IPS-20b (cell line): Measurements from ENCODE around the gene RGS12.

ENCODE experiments used
- H3K27ac ChIP-seq: one replicate; pipeline ENCODE4 v1.5.1; 2013; ENCODE audit warnings: low read length
- H3K27me3 ChIP-seq: 2 replicates; pipeline ENCODE4 v1.6.1; 2013; ENCODE audit warnings: mild to moderate bottlenecking, low read length, inconsistent platforms; ENCODE audit not compliant: insufficient read depth
- H3K36me3 ChIP-seq: 2 replicates; pipeline ENCODE4 v1.6.1; 2013; ENCODE audit warnings: low read depth, mild to moderate bottlenecking, inconsistent platforms, low read length, moderate library complexity; ENCODE audit not compliant: insufficient read depth
- H3K4me1 ChIP-seq: 2 replicates; pipeline ENCODE4 v1.6.1; 2013; ENCODE audit warnings: mild to moderate bottlenecking, control low read depth, inconsistent platforms, low read length, moderate library complexity; ENCODE audit not compliant: insufficient read depth
- H3K4me3 ChIP-seq: 2 replicates; pipeline ENCODE4 v1.5.1; 2013; ENCODE audit warnings: mild to moderate bottlenecking, low read length, inconsistent platforms
- H3K9ac ChIP-seq: 2 replicates; pipeline ENCODE4 v1.6.1; 2013; ENCODE audit warnings: low read depth, mild to moderate bottlenecking, inconsistent platforms, low read length, moderate library complexity
- H3K9me3 ChIP-seq: 2 replicates; pipeline ENCODE4 v1.6.1; 2013; ENCODE audit warnings: mild to moderate bottlenecking, low read depth, low read length, inconsistent platforms; ENCODE audit not compliant: insufficient read depth

RGS12 gene

DNA sequence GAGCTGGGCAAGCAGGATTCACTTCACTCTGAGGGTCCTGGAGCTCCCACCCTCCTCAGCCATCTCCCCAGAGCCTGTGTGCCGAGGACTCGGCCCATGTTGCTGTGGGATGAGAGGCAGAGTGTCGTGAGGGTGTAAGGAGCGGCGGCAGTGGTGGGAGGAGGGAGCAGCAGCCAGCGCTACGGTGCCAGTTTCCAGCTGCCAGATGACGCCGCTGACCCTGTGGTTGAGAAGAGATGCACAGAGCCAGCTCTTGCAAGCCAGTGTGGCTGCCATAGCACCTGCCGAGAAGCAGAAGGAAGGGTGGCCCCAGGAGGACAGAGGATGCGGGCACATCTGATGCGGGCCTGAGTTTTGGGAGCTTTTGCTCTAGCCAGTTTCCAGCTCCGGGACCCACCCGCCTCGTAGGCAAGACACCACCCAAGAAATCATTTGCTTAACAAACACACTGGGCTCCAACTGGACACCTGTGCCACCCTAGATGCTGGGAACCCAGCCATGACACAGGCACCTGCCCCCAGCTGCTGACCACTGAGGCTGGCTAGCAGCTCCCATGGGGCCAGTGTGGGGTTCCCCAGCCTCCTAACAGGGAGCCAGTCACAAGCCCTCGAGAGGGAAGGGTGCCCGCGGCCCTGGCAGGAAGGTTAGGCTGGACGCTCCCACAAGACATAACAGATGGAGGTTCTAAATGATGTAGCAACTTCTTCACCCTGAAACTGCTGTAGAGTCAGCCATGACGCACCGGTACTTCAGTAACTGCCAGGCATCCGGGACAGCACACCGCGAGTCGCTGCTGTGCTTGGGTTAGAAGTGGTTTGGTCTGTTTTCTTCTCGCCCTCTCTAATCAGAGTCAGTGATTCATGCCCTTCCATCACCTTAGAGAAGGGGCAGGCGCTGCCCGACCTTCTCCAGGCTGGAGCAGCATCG is 35.0 kb upstream of the RGS12 start:
- Histone ChIP-seq H3K9me3 (no peaks in the 10 kb centered on the region), H3K27me3 (no peaks in the 10 kb centered on the region), H3K4me3 (no peak overlapping the region), H3K9ac (no peak overlapping the region), H3K27ac (no peak overlapping the region), H3K4me1 (no peaks in the 10 kb centered on the region), H3K36me3 (no peaks in the 10 kb centered on the region)

DNA sequence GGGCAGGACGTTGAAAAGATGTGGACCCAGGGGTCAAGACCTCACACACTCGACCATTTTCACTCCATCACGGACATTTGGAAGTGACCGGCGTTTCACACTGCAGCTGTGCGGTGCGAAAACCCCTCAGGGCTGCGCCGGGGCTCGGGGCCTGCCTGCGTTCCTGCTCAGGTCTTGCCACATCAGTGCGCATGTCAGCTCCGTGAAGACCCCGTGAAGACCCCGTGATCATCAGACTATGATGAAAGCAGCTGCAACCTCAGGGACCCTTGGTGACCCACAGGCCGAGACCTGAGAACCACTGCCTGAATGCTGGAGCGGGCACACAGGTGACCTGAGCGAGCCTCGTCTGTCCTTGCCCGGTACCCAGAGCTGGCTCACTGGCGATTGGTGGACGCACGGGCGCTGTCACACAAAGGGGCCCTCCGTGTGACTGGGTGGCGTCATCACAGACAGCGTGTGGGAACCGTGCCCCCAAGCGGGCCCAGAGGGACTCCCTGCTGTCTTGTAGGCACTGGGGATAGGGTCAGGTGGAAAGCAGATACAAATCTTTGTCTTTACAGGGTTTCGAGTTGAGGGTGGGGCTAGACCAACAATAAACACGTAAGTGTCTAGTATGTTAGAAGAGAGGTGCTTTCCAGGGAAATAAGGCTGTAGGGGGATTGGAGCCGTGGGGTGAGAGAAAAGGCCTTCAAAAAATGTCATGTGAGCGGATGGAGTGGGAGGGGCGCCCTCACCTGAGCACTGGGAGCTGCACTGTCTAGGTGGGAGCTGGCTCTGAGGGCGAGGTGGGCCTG is 31.2 kb upstream of the RGS12 start:
- H3K4me3 ChIP-seq: no peak overlapping the region
- no peaks in the 10 kb centered on the region for H3K27me3 ChIP-seq
- H3K36me3 ChIP-seq: no peaks in the 10 kb centered on the region
- H3K9ac ChIP-seq: no peak overlapping the region
- no peaks in the 10 kb centered on the region for H3K9me3 ChIP-seq
- no peaks in the 10 kb centered on the region for H3K4me1 ChIP-seq
- no peak overlapping the region for H3K27ac ChIP-seq

DNA sequence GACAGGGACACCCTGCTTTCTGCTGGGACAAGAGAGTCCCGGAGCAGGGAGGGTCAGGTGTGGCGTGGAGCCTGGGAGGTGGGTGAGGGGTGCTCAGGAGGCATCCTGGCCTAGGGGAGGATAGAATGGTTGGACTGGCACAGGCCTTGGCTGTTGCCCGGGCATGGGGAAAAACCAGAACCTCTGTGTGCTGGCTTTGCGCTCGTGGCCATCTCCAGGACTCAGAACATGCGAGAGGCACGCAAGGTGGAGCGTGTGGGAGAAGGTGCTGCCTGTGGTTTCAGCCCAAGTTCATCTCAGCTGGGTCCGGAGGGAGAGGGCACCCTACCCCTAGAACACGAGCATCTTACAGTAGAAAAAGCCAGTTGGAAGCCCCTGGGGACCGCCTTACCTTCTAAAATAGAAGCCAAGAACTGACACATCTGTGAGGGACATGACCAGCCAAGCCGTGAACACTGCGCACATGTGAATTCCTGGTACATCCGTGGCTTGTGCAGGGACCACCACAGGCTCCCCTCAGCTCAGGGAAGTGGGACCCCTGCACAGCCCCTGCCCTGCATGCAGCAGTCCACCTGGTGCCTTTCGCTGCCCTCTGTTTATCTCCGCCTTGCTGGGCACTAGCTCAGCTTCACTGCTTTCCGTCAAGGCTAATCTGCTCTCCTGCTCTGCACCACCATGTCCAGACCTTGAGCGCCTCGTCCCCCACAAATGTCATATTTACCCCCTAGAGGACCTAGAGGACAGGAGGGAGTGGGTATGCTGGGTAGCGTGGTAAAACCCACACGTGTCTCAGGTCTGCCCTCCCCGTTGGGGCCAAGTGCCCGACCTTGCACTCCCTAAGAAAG is 30.4 kb upstream of the RGS12 start:
- Histone ChIP-seq H3K9me3 (no peaks in the 10 kb centered on the region), H3K4me3 (no peak overlapping the region), H3K9ac (no peak overlapping the region), H3K27ac (no peak overlapping the region), H3K4me1 (no peaks in the 10 kb centered on the region), H3K36me3 (no peaks in the 10 kb centered on the region), H3K27me3 (no peaks in the 10 kb centered on the region)

DNA sequence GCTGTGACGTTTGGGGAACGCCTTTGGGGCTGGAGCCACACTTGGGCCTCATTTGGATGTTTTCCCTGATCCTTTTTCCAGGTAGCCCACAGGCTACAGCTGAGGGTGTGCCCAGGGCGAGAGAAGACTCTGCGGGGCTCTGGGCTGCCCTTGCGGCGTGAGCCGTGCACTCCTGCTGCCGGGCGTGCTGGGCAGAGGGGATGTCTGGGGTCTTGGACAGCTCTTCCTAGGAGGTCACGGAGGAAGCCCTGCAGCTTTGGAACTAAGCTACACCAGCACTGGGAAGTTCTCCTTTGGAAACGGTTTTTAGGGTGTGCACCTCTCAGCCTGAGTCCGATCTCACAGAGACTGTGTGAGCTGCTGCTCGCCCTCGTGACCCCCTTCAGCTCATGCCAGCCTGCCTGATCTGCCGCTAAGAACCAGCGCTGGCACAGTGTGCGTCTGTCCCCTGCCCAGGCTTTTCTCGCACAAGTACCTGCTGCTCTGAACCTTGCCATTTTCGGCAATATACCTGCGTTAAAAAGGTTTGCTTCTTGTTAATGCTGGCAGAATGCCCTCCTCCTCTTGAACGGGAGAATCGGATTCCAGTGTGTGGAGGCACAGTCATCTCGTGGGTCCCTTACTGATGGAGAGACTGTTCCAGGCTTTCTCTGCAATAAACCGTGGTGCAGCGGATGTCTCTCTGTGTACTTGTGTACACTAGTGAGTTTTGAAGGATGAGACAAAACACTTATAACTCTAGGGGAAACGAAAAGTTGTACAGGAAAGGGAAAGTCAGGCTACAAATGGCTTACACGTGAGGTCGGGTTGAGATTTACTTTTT is 29.6 kb upstream of the RGS12 start:
- Histone ChIP-seq H3K27me3 (no peaks in the 10 kb centered on the region), H3K9ac (no peak overlapping the region), H3K4me3 (no peak overlapping the region), H3K27ac (no peak overlapping the region), H3K9me3 (no peaks in the 10 kb centered on the region), H3K36me3 (no peaks in the 10 kb centered on the region), H3K4me1 (no peaks in the 10 kb centered on the region)

DNA sequence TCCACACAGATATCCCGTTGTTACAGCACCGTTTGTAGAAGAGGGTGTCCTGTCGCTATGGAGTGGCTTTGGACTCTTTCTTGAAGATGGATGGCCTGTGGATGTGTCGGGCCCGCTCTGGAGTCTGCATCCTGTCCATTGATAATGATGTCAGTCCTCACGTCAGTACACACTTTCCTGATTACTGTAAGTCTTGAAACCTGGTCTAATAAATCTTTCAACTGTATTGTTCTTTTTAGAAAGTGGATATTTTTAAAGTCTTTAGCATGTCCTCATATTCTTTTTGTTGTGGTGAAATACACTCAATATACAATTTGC is 29.0 kb upstream of the RGS12 start:
- Histone ChIP-seq H3K9ac (no peak overlapping the region), H3K36me3 (no peaks in the 10 kb centered on the region), H3K9me3 (no peaks in the 10 kb centered on the region), H3K27ac (no peak overlapping the region), H3K27me3 (no peaks in the 10 kb centered on the region), H3K4me3 (no peak overlapping the region), H3K4me1 (no peaks in the 10 kb centered on the region)

DNA sequence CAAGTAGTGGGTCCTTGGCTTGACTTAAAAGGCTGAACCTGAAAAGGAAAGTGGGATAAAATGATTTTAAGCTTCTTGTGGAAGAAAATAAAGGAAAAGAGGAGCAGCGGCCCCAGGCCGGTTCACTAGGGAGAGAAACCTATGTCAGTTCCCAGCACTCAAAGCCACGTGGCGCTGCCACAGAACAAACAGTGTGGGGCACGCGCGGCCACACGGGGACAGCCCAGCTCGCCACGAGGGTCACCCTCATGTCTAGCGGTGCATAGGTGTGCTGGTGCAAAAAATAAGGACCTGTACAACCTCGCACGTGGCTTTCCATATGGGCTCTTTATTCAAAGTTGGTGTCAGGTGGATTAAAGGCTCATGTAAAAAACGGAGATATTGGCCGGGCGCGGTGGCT is 26.7 kb upstream of the RGS12 start:
- H3K27me3 ChIP-seq: no peaks in the 10 kb centered on the region
- H3K9me3 ChIP-seq: no peaks in the 10 kb centered on the region
- no peak overlapping the region for H3K27ac ChIP-seq
- H3K9ac ChIP-seq: no peak overlapping the region
- H3K4me3 ChIP-seq: no peak overlapping the region
- no peaks in the 10 kb centered on the region for H3K36me3 ChIP-seq
- H3K4me1 ChIP-seq: no peaks in the 10 kb centered on the region

DNA sequence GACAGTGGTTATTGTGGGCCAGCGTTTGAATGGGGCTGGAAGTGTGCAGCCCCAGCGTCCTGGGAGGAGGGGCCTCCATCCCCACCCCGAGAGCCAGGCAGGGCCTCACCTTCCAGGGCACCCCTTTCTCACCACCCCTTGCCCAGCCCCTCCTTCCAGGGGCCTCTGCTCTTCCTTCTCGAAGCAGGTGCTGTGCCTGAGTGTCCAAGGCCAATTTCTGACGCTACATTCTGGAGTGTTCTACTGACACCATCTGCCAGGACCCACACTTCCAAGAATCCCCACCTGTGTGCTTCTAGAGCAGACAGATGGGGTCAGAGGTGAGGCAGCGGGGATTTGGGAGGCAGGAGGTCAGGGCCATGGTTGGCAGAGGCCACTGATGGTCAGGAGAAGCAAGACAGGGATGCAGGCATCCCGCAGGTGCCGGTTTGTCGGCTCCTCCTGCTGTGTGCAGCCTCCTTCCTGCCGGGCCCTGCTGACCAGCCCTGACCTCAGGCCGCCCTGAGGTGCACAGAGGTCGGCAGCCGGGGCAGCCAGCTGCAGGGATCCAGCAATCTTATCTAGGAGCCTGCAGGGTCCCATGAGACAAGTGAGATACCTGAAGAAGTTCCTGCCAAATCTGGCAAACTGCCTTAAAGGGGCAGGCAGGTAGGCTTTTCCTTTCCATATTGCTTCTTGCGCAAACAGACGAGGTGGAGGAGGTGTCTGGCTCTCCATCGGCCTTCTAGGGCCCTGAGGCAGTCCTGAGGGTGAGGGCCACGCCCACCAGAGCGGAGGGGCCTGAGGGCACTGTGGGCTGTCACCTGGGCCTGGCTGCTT is 25.0 kb upstream of the RGS12 start:
- H3K4me1 ChIP-seq: no peaks in the 10 kb centered on the region
- H3K36me3 ChIP-seq: no peaks in the 10 kb centered on the region
- no peaks in the 10 kb centered on the region for H3K9me3 ChIP-seq
- no peak overlapping the region for H3K4me3 ChIP-seq
- H3K27me3 ChIP-seq: no peaks in the 10 kb centered on the region
- H3K9ac ChIP-seq: no peak overlapping the region
- H3K27ac ChIP-seq: no peak overlapping the region

DNA sequence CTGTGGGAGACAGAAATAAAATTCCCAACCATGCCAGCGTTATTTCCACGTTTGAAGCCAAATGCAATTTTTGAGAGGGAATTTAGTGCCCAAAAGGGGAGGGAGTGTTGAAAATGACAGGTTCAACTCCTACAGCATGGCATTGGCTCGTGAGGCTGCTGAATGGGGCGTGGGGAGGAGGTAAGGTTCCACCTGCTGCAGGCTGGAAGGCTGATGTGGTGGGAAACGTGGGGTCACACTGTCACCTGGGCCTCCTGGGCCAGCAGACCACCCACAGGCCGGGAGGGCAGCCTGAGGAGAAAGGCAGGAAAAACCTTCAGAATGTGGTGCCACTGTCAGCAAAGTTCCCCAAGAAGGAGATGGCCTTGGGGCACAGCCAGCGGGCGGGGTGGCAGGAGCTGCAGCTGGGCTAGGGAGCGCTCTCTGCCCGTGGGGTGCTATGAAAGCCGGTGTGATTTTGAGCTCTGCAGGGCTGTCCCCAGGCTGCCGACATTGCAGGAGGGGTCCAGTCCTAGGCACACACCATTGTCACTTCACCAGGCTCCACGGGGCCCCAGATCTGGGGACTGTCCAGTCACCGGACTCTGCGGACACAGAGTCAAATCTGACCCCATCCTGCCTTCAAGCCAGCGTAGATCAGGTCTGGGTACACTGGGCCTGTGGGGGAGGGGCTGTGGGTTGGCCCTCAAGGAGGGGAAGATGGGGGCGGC is 24.3 kb upstream of the RGS12 start:
- H3K9ac ChIP-seq: no peak overlapping the region
- no peak overlapping the region for H3K4me3 ChIP-seq
- no peaks in the 10 kb centered on the region for H3K4me1 ChIP-seq
- H3K36me3 ChIP-seq: no peaks in the 10 kb centered on the region
- H3K9me3 ChIP-seq: no peaks in the 10 kb centered on the region
- no peaks in the 10 kb centered on the region for H3K27me3 ChIP-seq
- H3K27ac ChIP-seq: no peak overlapping the region

DNA sequence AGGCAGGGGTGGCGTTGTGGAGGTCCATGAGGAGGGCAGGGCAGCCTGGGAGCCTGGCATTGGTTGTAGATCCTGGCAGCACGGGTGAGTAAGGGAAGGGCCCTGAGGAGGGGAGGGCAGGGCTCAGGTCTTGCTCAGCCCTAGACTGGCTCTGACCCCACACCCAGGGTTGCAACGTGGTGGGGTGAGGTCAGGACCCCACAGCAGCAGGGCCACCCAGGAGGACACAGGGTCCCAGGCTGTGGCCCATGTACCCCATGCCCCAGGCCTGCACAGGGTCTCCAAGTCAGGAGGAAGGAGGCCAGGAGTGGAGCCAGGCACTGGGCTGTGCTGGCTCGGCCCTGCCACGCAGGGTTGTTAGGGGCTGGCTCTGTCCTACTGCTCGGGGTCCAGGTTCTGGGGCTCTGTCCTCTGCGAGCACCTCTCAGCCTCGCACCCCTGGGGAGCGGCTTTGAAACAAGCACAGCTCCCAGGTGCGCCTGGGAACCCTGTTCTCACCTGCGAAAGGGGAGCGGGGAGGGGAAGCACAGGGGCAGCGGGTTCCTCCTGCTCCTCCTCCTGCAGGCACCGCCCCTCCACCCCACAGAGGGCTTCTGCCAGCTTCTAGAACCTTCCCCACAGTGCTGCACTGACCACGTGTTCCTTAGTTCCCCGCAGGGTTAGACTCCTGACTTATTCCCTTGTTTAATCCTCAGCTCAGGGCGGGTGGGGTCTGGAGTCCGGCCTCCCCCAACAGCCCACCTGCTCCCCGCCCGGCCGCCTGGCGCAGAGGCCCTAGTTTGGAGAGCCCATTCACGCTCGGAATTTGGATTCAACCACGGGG is 23.5 kb upstream of the RGS12 start:
- no peaks in the 10 kb centered on the region for H3K4me1 ChIP-seq
- H3K9ac ChIP-seq: no peak overlapping the region
- no peak overlapping the region for H3K4me3 ChIP-seq
- H3K27ac ChIP-seq: no peak overlapping the region
- no peaks in the 10 kb centered on the region for H3K9me3 ChIP-seq
- H3K36me3 ChIP-seq: no peaks in the 10 kb centered on the region
- H3K27me3 ChIP-seq: no peaks in the 10 kb centered on the region
